ENCODE data around the gene SORCS3.

Gene SORCS3

DNA sequence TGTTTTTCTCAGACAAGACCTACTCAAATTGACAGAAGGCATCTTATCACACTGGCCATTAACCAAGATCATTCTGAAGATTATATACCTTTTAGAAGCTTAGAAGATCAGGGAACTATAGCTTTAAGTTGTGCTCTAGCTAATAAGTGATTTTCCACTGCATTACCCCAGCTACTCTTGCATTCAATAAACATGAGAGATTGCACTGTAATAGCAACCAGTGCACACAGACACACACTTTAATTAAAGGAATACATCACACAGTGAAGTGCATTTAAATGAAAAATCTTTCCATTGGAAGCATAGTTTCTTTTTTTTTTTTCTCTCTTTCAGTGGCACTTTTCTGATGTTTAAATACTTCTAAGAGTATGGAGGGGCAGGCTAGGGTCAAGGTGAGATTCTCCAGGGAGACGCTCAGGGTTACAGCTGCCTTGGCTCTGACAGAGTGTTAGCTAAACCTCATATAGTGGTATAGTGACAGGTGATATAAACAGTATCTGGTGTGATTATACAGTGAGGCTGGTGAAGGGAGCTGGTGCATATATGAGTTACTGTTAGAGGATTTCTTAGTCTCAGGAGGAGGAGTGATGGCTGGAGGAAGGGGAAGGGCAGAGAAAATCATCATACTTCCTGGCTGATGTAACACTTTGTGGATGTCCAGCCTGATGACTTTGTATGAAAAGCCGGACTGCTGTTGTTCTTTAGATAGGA is 369.5 kb downstream of the SORCS3 start:
- no peak for TF ChIP-seq ZFX (IDR thresholded peaks at IDR 0.05; ENCODE audit: borderline replicate concordance)
- TF ChIP-seq, protein P1, sequence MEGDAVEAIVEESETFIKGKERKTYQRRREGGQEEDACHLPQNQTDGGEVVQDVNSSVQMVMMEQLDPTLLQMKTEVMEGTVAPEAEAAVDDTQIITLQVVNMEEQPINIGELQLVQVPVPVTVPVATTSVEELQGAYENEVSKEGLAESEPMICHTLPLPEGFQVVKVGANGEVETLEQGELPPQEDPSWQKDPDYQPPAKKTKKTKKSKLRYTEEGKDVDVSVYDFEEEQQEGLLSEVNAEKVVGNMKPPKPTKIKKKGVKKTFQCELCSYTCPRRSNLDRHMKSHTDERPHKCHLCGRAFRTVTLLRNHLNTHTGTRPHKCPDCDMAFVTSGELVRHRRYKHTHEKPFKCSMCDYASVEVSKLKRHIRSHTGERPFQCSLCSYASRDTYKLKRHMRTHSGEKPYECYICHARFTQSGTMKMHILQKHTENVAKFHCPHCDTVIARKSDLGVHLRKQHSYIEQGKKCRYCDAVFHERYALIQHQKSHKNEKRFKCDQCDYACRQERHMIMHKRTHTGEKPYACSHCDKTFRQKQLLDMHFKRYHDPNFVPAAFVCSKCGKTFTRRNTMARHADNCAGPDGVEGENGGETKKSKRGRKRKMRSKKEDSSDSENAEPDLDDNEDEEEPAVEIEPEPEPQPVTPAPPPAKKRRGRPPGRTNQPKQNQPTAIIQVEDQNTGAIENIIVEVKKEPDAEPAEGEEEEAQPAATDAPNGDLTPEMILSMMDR (IDR thresholded peaks at IDR 0.05) = no peak
- no peak overlapping the region for H3K27ac ChIP-seq

DNA sequence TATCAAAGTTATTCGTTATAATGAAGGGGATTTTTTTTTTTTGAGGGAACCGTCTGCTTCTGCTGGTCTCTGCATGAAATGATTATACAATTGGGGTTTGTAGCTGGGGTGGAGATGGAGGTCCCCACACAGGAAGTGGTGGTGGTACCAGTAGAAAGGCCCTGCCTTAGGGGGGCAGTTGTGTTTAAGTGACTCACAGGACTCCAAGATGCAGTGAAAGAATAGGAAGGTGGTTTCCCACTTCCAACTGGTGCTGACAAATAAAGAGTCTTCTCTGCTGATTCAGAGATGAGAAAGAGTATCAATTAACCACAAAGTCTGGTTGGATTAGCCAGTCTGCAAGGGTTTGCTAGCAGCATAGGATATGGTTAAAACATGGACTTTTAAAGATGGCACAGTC is 376.0 kb downstream of the SORCS3 start:
- no peak overlapping the region for H3K27ac ChIP-seq
- TF ChIP-seq ZFX (IDR thresholded peaks at IDR 0.05; ENCODE audit: borderline replicate concordance) = no peak
- TF ChIP-seq, protein P1 (IDR thresholded peaks at IDR 0.05) = no peak

DNA sequence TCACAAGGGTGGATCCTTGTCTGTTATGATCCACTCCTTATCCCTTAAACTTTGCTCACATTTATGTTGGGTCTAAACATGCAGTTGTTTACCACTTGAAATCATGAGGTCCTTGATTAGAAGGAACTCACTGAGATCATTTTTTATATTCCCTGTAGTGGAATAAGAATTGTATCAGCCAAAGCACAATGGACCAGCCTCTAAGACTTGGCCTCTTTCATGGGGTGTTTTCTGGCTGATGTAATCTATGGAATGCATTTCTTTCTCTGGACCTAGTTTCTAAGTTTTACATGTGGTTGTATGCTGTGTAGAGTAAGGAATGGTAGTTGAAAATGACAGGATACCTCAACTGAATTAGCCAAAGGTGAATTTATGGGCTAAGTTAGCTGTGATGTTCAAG is 376.6 kb downstream of the SORCS3 start:
- TF ChIP-seq ZFX (IDR thresholded peaks at IDR 0.05; ENCODE audit: borderline replicate concordance) = no peak
- TF ChIP-seq, protein P1 (IDR thresholded peaks at IDR 0.05) = no peak
- no peak overlapping the region for H3K27ac ChIP-seq

DNA sequence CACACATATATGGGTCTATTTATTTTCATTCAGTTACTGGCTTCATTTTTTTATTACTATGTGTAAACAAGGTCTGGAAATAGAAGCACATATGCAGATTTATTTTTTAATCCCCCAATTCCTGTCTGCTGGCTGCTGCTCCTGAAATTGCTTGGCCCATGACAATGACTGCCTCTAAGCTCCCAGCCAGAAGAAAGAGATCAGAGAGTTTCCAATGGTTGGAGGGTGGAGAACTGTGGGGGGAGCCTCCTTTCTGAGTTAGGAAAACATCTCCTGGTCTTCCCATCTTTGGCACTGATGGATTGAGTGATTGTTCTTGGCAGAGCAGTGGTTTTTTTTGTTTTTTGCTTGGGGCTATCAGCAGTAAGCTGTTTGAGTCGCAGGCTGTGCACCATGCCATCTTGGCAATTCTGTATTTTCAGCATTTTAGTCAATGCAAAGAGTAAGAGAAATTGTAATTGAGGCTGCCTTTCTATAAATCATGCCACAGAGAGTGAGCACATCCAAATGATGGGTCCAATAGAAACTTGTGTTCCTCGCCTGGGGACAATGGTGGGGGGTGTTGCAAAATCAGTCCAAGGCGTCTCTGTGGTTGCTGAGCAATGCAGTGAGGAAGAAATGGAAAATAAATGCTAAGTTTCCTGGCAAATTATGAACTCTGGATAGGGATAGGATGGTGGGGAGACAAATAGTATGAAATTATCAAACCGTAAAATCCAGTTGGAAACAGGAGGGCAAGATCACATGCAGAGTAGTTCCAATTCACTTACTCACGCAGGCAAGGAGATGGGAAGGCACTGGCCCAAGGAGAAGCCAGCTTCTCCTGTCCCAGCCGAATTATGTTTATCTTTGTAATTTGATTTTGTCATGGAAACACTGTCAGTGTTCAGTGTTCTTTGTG is 382.4 kb downstream of the SORCS3 start:
- H3K27ac ChIP-seq = no peak overlapping the region
- no peak for TF ChIP-seq ZFX (IDR thresholded peaks at IDR 0.05; ENCODE audit: borderline replicate concordance)
- TF ChIP-seq, protein P1 (IDR thresholded peaks at IDR 0.05) = no peak

DNA sequence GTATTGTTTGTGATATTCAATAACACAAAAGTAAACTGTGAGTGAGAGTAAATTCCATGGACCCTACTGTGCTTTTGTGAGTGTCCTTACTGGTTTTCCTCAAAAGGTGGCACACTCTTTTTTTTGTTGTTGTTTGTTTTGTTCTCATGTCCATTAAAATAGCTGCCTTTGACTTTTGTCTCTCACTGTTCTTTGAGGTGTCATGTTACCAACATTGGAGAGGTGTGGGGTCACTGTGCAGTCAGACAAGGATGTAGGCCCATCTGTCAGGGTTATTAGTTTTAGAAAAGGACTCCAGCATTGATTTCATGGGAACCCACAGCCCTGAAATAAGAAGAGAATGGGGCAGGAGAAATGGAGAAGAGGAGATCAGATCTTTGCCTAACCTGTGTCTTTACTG is 383.1 kb downstream of the SORCS3 start:
- H3K27ac ChIP-seq = no peak overlapping the region
- TF ChIP-seq, protein P1 (IDR thresholded peaks at IDR 0.05) = no peak

DNA sequence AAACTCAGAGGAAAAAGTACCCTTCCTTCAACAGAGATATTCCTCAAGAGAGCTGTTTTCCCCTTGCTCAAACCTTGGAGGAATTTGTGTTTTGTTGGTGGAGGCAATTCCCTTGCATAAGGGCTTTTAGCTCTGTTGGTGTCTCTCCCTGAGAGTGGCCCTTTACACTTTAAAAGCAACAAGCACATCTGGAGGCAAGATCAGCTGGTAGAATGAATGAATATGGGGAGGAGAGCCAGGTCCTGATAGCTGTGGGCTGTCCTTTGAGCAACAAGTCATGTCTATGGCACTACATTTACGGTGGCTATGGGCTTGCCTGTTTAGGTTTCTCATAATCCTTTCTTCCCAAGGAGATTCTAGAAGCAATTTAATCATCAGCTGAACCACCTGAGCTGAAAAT is 384.0 kb downstream of the SORCS3 start:
- no peak overlapping the region for H3K27ac ChIP-seq
- TF ChIP-seq, protein P1 (IDR thresholded peaks at IDR 0.05) = no peak
- TF ChIP-seq ZFX (IDR thresholded peaks at IDR 0.05; ENCODE audit: borderline replicate concordance) = no peak

DNA sequence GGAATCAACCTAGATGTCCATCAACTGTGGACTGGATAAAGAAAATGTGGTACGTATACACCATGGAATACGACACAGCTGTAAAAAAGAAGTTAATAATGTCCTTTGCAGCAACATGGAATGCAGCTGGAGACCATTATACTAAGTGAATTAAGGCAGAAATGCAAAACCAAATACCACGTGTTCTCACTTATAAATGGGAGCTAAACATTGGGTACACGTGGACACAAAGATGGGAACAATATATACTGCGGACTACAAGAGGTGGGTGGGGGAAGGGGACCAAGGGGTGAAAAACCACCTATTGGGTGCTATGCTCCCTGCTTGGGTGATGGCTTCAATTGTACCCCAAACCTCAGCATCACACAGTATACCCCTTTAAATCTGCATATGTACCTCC is 385.5 kb downstream of the SORCS3 start:
- no peak for TF ChIP-seq ZFX (IDR thresholded peaks at IDR 0.05; ENCODE audit: borderline replicate concordance)
- TF ChIP-seq, protein P1 (IDR thresholded peaks at IDR 0.05) = no peak
- H3K27ac ChIP-seq = no peak overlapping the region
